ENCODE results near the gene ANXA7.

ANXA7 gene

DNA sequence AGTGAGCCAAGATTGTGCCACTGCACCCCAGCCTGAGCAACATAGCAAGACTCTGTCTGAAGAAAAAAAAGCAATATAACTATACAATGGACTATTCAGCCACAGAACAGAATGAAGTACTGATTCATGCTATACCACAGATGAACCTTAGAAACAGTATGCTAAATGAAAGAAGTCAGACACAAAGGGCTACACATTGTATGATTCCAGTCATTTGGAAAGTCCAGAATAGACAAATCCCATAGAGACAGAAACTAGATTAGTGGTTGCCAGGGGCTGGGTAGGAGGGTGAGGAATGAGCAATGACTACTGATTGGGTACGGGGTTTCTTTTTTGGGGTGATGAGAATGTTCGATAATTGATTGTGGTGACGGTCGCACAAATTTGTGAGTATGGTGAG lies 45.6 kb downstream of the ANXA7 start:
- TF ChIP-seq, protein P1, sequence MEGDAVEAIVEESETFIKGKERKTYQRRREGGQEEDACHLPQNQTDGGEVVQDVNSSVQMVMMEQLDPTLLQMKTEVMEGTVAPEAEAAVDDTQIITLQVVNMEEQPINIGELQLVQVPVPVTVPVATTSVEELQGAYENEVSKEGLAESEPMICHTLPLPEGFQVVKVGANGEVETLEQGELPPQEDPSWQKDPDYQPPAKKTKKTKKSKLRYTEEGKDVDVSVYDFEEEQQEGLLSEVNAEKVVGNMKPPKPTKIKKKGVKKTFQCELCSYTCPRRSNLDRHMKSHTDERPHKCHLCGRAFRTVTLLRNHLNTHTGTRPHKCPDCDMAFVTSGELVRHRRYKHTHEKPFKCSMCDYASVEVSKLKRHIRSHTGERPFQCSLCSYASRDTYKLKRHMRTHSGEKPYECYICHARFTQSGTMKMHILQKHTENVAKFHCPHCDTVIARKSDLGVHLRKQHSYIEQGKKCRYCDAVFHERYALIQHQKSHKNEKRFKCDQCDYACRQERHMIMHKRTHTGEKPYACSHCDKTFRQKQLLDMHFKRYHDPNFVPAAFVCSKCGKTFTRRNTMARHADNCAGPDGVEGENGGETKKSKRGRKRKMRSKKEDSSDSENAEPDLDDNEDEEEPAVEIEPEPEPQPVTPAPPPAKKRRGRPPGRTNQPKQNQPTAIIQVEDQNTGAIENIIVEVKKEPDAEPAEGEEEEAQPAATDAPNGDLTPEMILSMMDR (IDR thresholded peaks at IDR 0.05; ENCODE audit: insufficient read depth, low read depth, low read length, missing control alignments), result no peak
- DNase-seq (ENCODE audit: low read depth), result no peak
- H3K4me3 ChIP-seq (ENCODE audit: low read length), result no peak overlapping the region

DNA sequence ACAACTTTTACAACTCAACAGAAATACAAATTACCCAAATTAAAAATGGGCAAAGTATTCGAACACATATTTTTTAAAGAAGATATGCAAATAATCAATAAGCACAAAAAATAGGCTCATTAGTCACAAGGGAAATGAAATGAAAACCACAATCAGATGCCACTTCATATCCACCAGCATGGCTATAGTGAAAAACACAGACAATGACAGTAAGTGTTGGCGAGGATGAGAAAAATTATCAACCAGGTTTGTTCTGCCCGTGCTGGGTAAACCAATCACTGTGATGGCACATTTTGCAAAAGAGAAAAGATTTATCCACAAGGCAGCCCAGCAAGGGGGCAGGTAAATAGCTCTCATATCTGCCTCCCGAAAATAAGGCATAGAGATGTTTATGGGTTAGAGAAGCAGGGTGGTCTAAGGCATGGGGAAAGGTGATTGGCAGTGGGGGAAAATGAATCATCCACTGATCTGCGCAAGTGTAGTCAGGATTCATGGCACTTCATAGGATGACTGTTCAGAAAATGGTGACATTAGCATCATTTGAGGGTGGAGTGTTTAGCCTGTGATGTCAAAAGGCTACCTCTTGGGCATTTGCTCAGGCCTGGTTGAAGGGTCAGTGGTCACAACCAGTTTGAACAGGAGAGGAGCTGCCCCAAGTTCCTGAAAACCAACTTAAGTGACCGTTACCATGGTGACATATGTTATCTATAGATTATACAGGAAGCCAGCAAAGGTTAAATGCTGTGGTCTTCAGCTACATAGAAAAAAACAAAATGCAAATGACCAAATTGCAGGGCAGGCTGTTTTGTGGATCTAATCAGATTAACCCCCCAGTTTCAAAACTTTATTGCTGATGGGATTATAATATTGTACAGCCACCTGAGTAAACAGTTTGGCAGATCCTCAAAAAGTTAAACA lies 47.2 kb downstream of the ANXA7 start:
- DNase-seq (ENCODE audit: low read depth), result no peak
- TF ChIP-seq, protein P1 (IDR thresholded peaks at IDR 0.05; ENCODE audit: insufficient read depth, low read depth, low read length, missing control alignments), result no peak
- no peak overlapping the region for H3K4me3 ChIP-seq (ENCODE audit: low read length)

DNA sequence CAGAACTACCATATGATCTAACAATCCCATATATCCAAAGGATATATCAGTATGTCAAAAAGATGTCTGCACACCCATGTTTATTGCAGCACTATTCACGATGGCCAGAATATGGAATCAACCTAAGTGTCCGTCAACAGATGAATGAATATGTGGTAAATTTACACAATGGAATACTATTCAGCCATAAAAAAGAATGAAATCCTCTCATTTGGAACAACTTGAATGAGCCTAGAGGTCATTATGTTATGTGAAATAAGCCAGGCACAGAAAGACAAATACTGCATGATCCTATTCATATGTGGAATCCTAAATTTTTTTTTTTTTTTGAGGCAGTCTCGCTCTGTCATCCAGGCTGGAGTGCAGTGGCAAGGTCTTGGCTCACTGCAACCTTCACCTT lies 48.9 kb downstream of the ANXA7 start:
- TF ChIP-seq, protein P1 (IDR thresholded peaks at IDR 0.05; ENCODE audit: insufficient read depth, low read depth, low read length, missing control alignments), result no peak
- no peak for DNase-seq (ENCODE audit: low read depth)
- no peak overlapping the region for H3K4me3 ChIP-seq (ENCODE audit: low read length)

DNA sequence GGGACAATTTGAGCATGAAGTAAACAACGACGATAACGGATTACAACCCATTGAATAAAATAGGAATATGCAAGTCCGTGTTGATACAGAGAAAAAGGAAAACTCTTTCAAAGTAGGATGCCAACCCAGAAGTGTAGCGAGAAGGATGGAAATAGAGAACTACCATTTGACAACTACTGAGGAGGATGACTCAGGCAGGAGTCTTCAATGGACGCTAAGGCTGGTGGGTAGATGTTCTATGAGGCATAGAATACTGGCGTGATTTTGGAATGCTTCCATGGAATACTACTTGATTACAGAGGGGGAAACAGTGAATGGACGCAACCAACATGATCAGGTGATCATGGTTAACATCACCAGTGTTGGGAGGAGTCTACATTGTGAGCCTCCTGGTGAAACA lies 54.4 kb downstream of the ANXA7 start:
- no peak overlapping the region for H3K4me3 ChIP-seq (ENCODE audit: low read length)
- no peak for DNase-seq (ENCODE audit: low read depth)
- TF ChIP-seq, protein P1 (IDR thresholded peaks at IDR 0.05; ENCODE audit: insufficient read depth, low read depth, low read length, missing control alignments), result no peak

DNA sequence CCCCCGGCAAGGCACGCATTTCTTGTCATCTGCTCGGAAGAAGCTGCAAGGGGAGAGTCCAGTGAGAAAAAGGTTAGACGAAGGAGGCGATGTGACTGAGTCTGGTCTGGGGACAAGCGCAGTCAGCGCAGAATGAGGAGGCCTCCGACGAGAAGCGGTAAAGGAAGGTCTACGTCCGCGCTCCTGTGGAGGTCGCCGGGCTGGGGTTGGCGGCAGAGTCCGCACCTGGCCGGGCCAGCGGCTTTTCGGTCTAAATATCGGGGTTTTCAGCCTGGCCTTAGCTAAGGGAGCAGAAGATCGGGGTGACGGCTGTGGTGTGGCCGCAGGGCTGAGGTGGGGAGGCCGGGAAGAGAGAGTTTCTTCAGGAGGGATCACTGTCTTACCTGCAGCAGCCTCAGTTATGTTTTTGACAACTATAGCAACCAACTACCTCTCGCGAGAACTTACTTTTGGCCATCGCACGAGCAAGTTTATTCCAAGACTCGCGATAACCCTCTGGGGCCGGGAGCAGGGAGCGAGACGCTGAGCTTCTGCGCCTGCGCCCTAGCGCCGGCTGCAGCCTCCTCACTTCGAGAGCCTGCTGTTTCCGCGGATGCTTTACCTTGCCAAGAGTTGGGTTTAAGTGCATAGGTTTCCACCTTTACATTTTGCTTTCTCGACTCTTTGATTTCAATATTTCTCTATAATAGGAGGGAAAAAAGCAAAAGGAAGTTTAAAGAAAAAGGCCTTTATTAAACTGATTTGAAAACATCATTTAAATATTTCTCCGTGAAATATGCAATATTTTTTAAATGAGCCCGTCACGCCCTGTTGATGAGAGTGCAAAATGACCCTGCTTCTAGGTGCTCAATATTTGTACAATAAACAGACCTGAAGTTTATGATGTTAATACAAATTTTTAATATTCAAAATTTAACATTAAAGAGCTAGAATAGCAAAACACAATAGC lies 55.3 kb downstream of the ANXA7 start, which contains the start of gene CFAP70:
TSS of gene CFAP70 (minus strand) at position 534 of the 949 bp plus-strand sequence. CDS start 4,068 bp downstream, outside the sequence.
- TF ChIP-seq, protein P1 (IDR thresholded peaks at IDR 0.05; ENCODE audit: insufficient read depth, low read depth, low read length, missing control alignments), result no peak
- peak; percentile 97 for DNase-seq (ENCODE audit: low read depth)

DNA sequence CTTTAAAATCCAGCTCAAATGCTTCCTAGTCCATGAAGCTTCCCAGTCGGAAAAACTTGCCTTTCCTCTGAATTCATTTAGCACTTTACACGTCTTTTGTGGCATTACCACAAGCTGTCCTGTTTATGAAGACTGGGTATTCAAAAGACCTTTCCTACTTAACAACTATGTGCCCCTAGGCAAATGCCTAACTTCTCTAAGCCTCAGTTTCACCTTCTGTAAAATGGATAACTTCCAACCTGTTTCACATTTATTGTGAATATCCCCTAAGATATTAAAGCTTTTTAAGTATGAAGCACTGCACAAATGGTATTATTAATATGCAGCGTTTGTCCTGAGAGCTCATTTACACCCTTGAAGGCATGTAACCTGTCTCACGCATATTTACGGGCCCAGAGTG lies 56.0 kb downstream of the ANXA7 start:
- DNase-seq (ENCODE audit: low read depth), result no peak
- H3K4me3 ChIP-seq (ENCODE audit: low read length), result peak overlapping the region; percentile 93
- TF ChIP-seq, protein P1 (IDR thresholded peaks at IDR 0.05; ENCODE audit: insufficient read depth, low read depth, low read length, missing control alignments), result no peak

More for the DNA sequence above, 55.3 kb downstream of the ANXA7 start, which contains the start of gene CFAP70:
- peak within 1 kb of the TSS; percentile 93 for H3K4me3 ChIP-seq (ENCODE audit: low read length)

All from epithelial cell of esophagus (primary cell).